Liver (tissue), 3 donors: ENCODE results near the gene DOK6.

Source experiments
- CTCF ChIP-seq: fragments of 150-350 bp; IDR thresholded peaks from 2 replicates; pipeline ENCODE4 v1.5.1; 2017; ENCODE audit warnings: improper control_type of control experiment, low read depth, low read length; ENCODE audit not compliant: missing input control
- REST ChIP-seq: IDR thresholded peaks from 2 replicates; pipeline ENCODE4 v1.6.1; 2016; ENCODE audit warnings: antibody characterized with exemption, mild to moderate bottlenecking
- SP1 ChIP-seq: IDR thresholded peaks from 2 replicates; pipeline ENCODE4 v1.6.1; 2018; ENCODE audit warnings: antibody characterized with exemption, mild to moderate bottlenecking
- donor health status: healthy.
- donor health status: healthy.

GRCh38 chr18:69599377-69599776 lies 198.7 kb downstream of the DOK6 start:
- TF ChIP-seq CTCF (no peak), SP1 (no peak), REST (no peak)
